Measurements from ENCODE around the gene COL2A1.
"Not testable (repeated sequence)": the region's sequence is repeated elsewhere in the genome, so short reads cannot be mapped to it uniquely, and the experiment has no call there.

Gene COL2A1

GRCh38 chr12:47962198-47962597 is 42.1 kb downstream of the COL2A1 start:
- Mint-ChIP-seq H3K36me3 (ENCODE audit: low read depth) (peaks cover 15% of the 10 kb centered on the region), H3K4me3 (peak overlapping the region in 2 of 3 experiments; percentile 24 to 99), H3K27me3 (ENCODE audit: low read depth) (peaks cover 31% of the 10 kb centered on the region), H3K9me3 (peaks cover 6% of the 10 kb centered on the region), H3K4me1 (peaks cover 25% of the 10 kb centered on the region), H3K27ac (no peak overlapping the region)
- no peak for TF ChIP-seq CTCF (IDR thresholded peaks at IDR 0.05; ENCODE audit: unreplicated experiment in 3 of 3)

- Mint-ChIP-seq H3K4me1 (peaks cover 15% of the 10 kb centered on the region), H3K27me3 (ENCODE audit: low read depth) (peaks cover 18% of the 10 kb centered on the region)
- not testable (repeated sequence) for H3K27ac Mint-ChIP-seq; H3K36me3 Mint-ChIP-seq (ENCODE audit: low read depth); H3K4me3 Mint-ChIP-seq; H3K9me3 Mint-ChIP-seq
Measured at GRCh38 chr12:47957671-47958070, 46.6 kb downstream of the COL2A1 start.

- Mint-ChIP-seq H3K4me1 (peaks cover 22% of the 10 kb centered on the region), H3K36me3 (ENCODE audit: low read depth) (no peaks in the 10 kb centered on the region), H3K27me3 (ENCODE audit: low read depth) (peaks cover 4% of the 10 kb centered on the region), H3K4me3 (peak overlapping the region in 1 of 3 experiments; percentile 7), H3K9me3 (peaks cover 8% of the 10 kb centered on the region), H3K27ac (peak overlapping the region; percentile 68 to 78 (median 78))
- TF ChIP-seq CTCF (IDR thresholded peaks at IDR 0.05; ENCODE audit: unreplicated experiment in 3 of 3), result no peak
Measured at GRCh38 chr12:47955059-47955458, 49.2 kb downstream of the COL2A1 start.

- H3K4me1 Mint-ChIP-seq, result peaks cover 27% of the 10 kb centered on the region
- H3K36me3 Mint-ChIP-seq (ENCODE audit: low read depth), result no peaks in the 10 kb centered on the region
- TF ChIP-seq CTCF (IDR thresholded peaks at IDR 0.05; ENCODE audit: unreplicated experiment in 3 of 3), result no peak
- H3K4me3 Mint-ChIP-seq, result peak overlapping the region in 1 of 3 experiments; percentile 7
- peaks cover 5% of the 10 kb centered on the region for H3K9me3 Mint-ChIP-seq
- H3K27ac Mint-ChIP-seq, result peak overlapping the region; percentile 68 to 78 (median 78)
- H3K27me3 Mint-ChIP-seq (ENCODE audit: low read depth), result peaks cover 7% of the 10 kb centered on the region
Measured at GRCh38 chr12:47954467-47955045, 49.7 kb downstream of the COL2A1 start.

GRCh38 chr12:47954058-47954457 is 50.2 kb downstream of the COL2A1 start:
- Mint-ChIP-seq H3K4me1 (peaks cover 32% of the 10 kb centered on the region), H3K9me3 (peaks cover 2% of the 10 kb centered on the region), H3K27ac (peak overlapping the region; percentile 68 to 78 (median 78)), H3K36me3 (ENCODE audit: low read depth) (no peaks in the 10 kb centered on the region), H3K27me3 (ENCODE audit: low read depth) (peaks cover 11% of the 10 kb centered on the region), H3K4me3 (no peak overlapping the region)
- no peak for TF ChIP-seq CTCF (IDR thresholded peaks at IDR 0.05; ENCODE audit: unreplicated experiment in 3 of 3)

- Mint-ChIP-seq H3K4me3 (no peak overlapping the region), H3K27me3 (ENCODE audit: low read depth) (peaks cover 14% of the 10 kb centered on the region), H3K9me3 (no peaks in the 10 kb centered on the region), H3K36me3 (ENCODE audit: low read depth) (no peaks in the 10 kb centered on the region), H3K27ac (no peak overlapping the region), H3K4me1 (peaks cover 56% of the 10 kb centered on the region)
- no peak for TF ChIP-seq CTCF (IDR thresholded peaks at IDR 0.05; ENCODE audit: unreplicated experiment in 3 of 3)
Measured at GRCh38 chr12:47950856-47951468, 53.3 kb downstream of the COL2A1 start.

Measured in nephron (organoid).